ENCODE measurements around the gene SNURF. TPM values are rescaled to one million over a fixed set of nuclear protein-coding genes. Genes with fewer than 3 reads are reported as not detected.
A peak's percentile ranks its signal among the peaks of the same experiment; 100 is the strongest.

Gene SNURF
- total and polyA plus RNA-seq, 2 donors (not counting 1 experiment from before 2014, with no cell fraction given): 5.0 to 61.1 TPM

DNA sequence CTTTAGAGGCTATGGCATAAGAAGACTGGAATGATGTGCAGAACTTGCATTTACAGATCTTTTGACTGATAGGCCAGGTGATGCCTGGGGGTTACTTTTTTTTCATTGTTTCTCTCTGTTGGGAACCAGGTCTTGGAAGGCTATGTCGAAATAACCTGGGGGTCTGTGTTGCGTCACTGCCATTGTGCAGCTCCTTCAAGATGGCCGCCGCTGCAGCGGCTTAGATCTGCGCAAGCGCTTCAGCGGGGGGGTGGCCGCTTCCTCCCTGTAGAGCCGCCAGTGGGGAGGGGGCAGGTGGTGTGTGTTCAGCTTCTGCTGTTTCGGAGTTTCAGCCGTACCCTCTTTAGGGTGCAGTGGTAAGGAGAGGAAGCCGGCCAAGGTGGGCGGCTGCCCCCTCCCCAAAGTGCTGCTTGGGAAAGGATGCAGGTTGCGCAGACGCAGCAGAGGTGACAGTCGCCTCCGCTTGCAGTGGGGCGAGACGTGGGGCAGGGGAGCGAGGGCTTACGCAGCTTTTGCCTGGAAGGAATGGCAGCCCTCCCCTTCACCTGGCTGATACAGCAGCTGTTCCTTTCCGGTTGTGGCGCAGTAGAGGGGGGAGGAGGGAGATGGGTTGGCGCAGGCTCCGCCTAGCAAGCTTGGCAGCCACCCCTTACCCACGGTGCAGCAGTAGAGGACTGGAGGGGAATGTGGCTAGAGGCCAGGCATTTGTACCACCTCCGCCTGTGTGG is 1.5 kb downstream of the SNURF start:
- Histone ChIP-seq H3K36me3 (ENCODE audit: control insufficient read depth, insufficient read depth, low read length) (no peaks in the 10 kb centered on the region), H2AFZ (ENCODE audit: low read length) (peak overlapping the region; percentile 87), H3K79me2 (ENCODE audit: control insufficient read depth, insufficient read depth, low read length) (peaks cover 27% of the 10 kb centered on the region), H3K9me3 (ENCODE audit: control insufficient read depth, insufficient read depth, low read depth, low read length) (no peaks in the 10 kb centered on the region), H3K9ac (ENCODE audit: insufficient read depth, low read length) (peak overlapping the region; percentile 55), H4K20me1 (ENCODE audit: control insufficient read depth, extremely low read depth, insufficient read depth, low read length) (no peaks in the 10 kb centered on the region), H3K4me2 (ENCODE audit: extremely low read depth, insufficient read depth, low read length) (peak overlapping the region; percentile 34), H3K4me1 (ENCODE audit: control insufficient read depth, extremely low read depth, insufficient read depth, low read length) (no peaks in the 10 kb centered on the region), H3K4me3 (replicated peaks in 1 of 4; ENCODE audit: control extremely low read depth in 1 of 4, insufficient read depth in 1 of 4, low read depth in 3 of 4, low read length in 4 of 4) (peak overlapping the region; percentile 69 to 88 (median 80)), H3K27me3 (ENCODE audit: control insufficient read depth, insufficient read depth, low read length) (no peaks in the 10 kb centered on the region), H3K27ac (ENCODE audit: insufficient read depth, low read length) (peak overlapping the region; percentile 88)
- TF ChIP-seq, protein P1, sequence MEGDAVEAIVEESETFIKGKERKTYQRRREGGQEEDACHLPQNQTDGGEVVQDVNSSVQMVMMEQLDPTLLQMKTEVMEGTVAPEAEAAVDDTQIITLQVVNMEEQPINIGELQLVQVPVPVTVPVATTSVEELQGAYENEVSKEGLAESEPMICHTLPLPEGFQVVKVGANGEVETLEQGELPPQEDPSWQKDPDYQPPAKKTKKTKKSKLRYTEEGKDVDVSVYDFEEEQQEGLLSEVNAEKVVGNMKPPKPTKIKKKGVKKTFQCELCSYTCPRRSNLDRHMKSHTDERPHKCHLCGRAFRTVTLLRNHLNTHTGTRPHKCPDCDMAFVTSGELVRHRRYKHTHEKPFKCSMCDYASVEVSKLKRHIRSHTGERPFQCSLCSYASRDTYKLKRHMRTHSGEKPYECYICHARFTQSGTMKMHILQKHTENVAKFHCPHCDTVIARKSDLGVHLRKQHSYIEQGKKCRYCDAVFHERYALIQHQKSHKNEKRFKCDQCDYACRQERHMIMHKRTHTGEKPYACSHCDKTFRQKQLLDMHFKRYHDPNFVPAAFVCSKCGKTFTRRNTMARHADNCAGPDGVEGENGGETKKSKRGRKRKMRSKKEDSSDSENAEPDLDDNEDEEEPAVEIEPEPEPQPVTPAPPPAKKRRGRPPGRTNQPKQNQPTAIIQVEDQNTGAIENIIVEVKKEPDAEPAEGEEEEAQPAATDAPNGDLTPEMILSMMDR (conservative IDR thresholded peaks at IDR 0.05 in 1 of 2, IDR thresholded peaks at IDR 0.05 in 1 of 2; ENCODE audit: low read depth in 1 of 2, low read length in 2 of 2): no peak
- TF ChIP-seq EZH2 (IDR thresholded peaks at IDR 0.05; ENCODE audit: low read length, missing control alignments): no peak
- DNase-seq (ENCODE audit: low read depth in 2 of 2): peak; percentile 72 to 76

DNA sequence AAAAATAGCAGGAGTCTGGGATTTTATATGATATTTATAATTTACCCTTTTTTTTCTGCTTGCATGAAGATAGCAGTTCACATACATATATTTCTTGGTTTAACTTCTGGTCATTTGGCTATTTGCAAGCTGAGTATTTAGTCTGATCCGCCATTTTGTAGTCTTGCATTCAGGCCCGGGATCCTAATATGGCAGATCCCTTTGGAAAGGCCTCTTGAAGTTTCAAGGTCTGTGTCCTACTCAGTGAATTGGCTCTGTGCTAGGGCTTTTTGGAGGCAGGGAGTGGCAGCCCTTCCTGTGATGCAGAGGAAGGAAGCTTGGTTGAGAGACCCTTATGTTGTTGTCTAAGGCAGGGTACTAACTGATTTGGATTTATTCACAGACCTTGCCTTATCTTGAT is 2.9 kb downstream of the SNURF start:
- TF ChIP-seq, protein P1 (conservative IDR thresholded peaks at IDR 0.05 in 1 of 2, IDR thresholded peaks at IDR 0.05 in 1 of 2; ENCODE audit: low read depth in 1 of 2, low read length in 2 of 2): no peak
- no peak for TF ChIP-seq EZH2 (IDR thresholded peaks at IDR 0.05; ENCODE audit: low read length, missing control alignments)
- peaks cover 27% of the 10 kb centered on the region for H3K79me2 ChIP-seq (ENCODE audit: control insufficient read depth, insufficient read depth, low read length)
- H3K4me3 ChIP-seq (replicated peaks in 1 of 4; ENCODE audit: control extremely low read depth in 1 of 4, insufficient read depth in 1 of 4, low read depth in 3 of 4, low read length in 4 of 4): no peak overlapping the region
- H3K27ac ChIP-seq (ENCODE audit: insufficient read depth, low read length): no peak overlapping the region
- no peaks in the 10 kb centered on the region for H3K4me1 ChIP-seq (ENCODE audit: control insufficient read depth, extremely low read depth, insufficient read depth, low read length)
- H3K9me3 ChIP-seq (ENCODE audit: control insufficient read depth, insufficient read depth, low read depth, low read length): no peaks in the 10 kb centered on the region
- H3K27me3 ChIP-seq (ENCODE audit: control insufficient read depth, insufficient read depth, low read length): no peaks in the 10 kb centered on the region
- no peak overlapping the region for H2AFZ ChIP-seq (ENCODE audit: low read length)
- no peak overlapping the region for H3K4me2 ChIP-seq (ENCODE audit: extremely low read depth, insufficient read depth, low read length)
- no peaks in the 10 kb centered on the region for H3K36me3 ChIP-seq (ENCODE audit: control insufficient read depth, insufficient read depth, low read length)
- no peak for DNase-seq (ENCODE audit: low read depth in 2 of 2)
- no peaks in the 10 kb centered on the region for H4K20me1 ChIP-seq (ENCODE audit: control insufficient read depth, extremely low read depth, insufficient read depth, low read length)
- no peak overlapping the region for H3K9ac ChIP-seq (ENCODE audit: insufficient read depth, low read length)

DNA sequence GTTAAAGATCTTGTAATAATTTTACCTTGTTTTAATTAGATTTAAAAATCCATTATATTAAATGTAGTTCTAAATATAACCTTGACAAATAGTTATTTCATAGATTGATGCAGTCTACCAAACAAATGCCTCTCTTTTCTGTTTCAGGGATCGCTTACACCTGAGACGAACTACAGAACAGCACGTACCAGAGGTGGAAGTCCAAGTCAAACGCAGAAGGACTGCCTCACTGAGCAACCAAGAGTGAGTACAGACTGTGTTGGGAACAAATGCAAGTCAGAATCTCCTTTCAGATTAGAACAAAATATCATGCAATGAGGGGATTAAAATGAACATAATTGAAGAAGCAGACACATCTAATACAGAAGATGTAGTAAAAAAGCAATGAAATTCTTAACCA is 7.2 kb downstream of the SNURF start:
- Histone ChIP-seq H3K79me2 (ENCODE audit: control insufficient read depth, insufficient read depth, low read length) (peaks cover 10% of the 10 kb centered on the region), H3K36me3 (ENCODE audit: control insufficient read depth, insufficient read depth, low read length) (peaks cover 1% of the 10 kb centered on the region), H3K27ac (ENCODE audit: insufficient read depth, low read length) (no peak overlapping the region), H3K4me3 (replicated peaks in 1 of 4; ENCODE audit: control extremely low read depth in 1 of 4, insufficient read depth in 1 of 4, low read depth in 3 of 4, low read length in 4 of 4) (no peak overlapping the region), H3K9me3 (ENCODE audit: control insufficient read depth, insufficient read depth, low read depth, low read length) (no peaks in the 10 kb centered on the region), H2AFZ (ENCODE audit: low read length) (no peak overlapping the region), H3K4me1 (ENCODE audit: control insufficient read depth, extremely low read depth, insufficient read depth, low read length) (no peaks in the 10 kb centered on the region), H3K27me3 (ENCODE audit: control insufficient read depth, insufficient read depth, low read length) (no peaks in the 10 kb centered on the region), H3K4me2 (ENCODE audit: extremely low read depth, insufficient read depth, low read length) (no peak overlapping the region), H4K20me1 (ENCODE audit: control insufficient read depth, extremely low read depth, insufficient read depth, low read length) (no peaks in the 10 kb centered on the region), H3K9ac (ENCODE audit: insufficient read depth, low read length) (no peak overlapping the region)
- TF ChIP-seq EZH2 (IDR thresholded peaks at IDR 0.05; ENCODE audit: low read length, missing control alignments): no peak
- TF ChIP-seq, protein P1 (conservative IDR thresholded peaks at IDR 0.05 in 1 of 2, IDR thresholded peaks at IDR 0.05 in 1 of 2; ENCODE audit: low read depth in 1 of 2, low read length in 2 of 2): no peak
- DNase-seq (ENCODE audit: low read depth in 2 of 2): no peak
